Measurements from ENCODE around the gene RBFOX2. TPM values are rescaled to one million over a fixed set of nuclear protein-coding genes. Genes with fewer than 3 reads are reported as not detected.

RBFOX2 gene
- total and polyA plus RNA-seq, 2 experiments from 2014 or later = 88.8 to 131 TPM

GRCh38 chr22:35834061-35834460 lies 194.6 kb downstream of the RBFOX2 start:
- peak overlapping the region; percentile 36 for H3K27ac Mint-ChIP-seq
- no peak overlapping the region for H3K27ac ChIP-seq (ENCODE audit: low read depth)
- H3K27me3 ChIP-seq (ENCODE audit: insufficient read depth) = no peaks in the 10 kb centered on the region
- no peak for ATAC-seq
- H2AFZ ChIP-seq = no peak overlapping the region
- peaks cover 65% of the 10 kb centered on the region for H3K4me1 ChIP-seq (ENCODE audit: insufficient read depth)
- TF ChIP-seq CTCF (conservative IDR thresholded peaks at IDR 0.05; ENCODE audit: low read depth in 2 of 2) (no peak), ETS1 (IDR thresholded peaks at IDR 0.05) (no peak), POLR2AphosphoS5 (IDR thresholded peaks at IDR 0.05; ENCODE audit: low read depth) (no peak), REST (IDR thresholded peaks at IDR 0.05; ENCODE audit: unreplicated experiment) (no peak), STAT1 (IDR thresholded peaks at IDR 0.05; ENCODE audit: unreplicated experiment) (no peak), ZNF331 (CRISPR knock-in tag; IDR thresholded peaks at IDR 0.05; ENCODE audit: low read depth) (no peak), CREB1 (CRISPR knock-in tag; IDR thresholded peaks at IDR 0.05; ENCODE audit: low read depth) (no peak), EZH2 (IDR thresholded peaks at IDR 0.05; ENCODE audit: low read depth, unreplicated experiment) (no peak), EZH2phosphoT487 (IDR thresholded peaks at IDR 0.05; ENCODE audit: unreplicated experiment) (no peak), NANOG (IDR thresholded peaks at IDR 0.05; ENCODE audit: borderline replicate concordance) (no peak), JUNB (IDR thresholded peaks at IDR 0.05; ENCODE audit: unreplicated experiment) (no peak), ZNF462 (CRISPR knock-in tag; IDR thresholded peaks at IDR 0.05) (no peak), ZNF114 (CRISPR knock-in tag; IDR thresholded peaks at IDR 0.05) (no peak)
- H4K20me1 ChIP-seq (replicated peaks; ENCODE audit: insufficient read depth) = 0 out of 2 replicates have a peak, but pooled peaks cover 10% of the 10 kb centered on the region
- H3K9me2 ChIP-seq (ENCODE audit: insufficient read depth) = no peaks in the 10 kb centered on the region
- H3K4me2 ChIP-seq = peak overlapping the region; percentile 53
- peaks cover 67% of the 10 kb centered on the region for H3K4me1 Mint-ChIP-seq
- peaks cover 95% of the 10 kb centered on the region for H3K79me2 ChIP-seq (replicated peaks; ENCODE audit: insufficient read depth)
- H3K27me3 Mint-ChIP-seq (ENCODE audit: insufficient read depth, low read depth, poor library complexity) = peaks cover 7% of the 10 kb centered on the region
- peak overlapping the region; percentile 83 for H3K4me3 Mint-ChIP-seq
- H3F3A ChIP-seq (replicated peaks; ENCODE audit: low read depth) = no peaks in the 10 kb centered on the region
- H3K4me3 ChIP-seq = no peak overlapping the region
- H3K36me3 Mint-ChIP-seq (ENCODE audit: low read depth) = no peaks in the 10 kb centered on the region
- no peaks in the 10 kb centered on the region for H3K9me3 Mint-ChIP-seq
- no peak for DNase-seq (ENCODE audit: low spot score)
- no peaks in the 10 kb centered on the region for H3K36me3 ChIP-seq (ENCODE audit: insufficient read depth)

Data from GM23338 (cell line).